Panc1 (cell line): ENCODE results near the gene ZC3H8.

Experiments
- POLR2AphosphoS5 ChIP-seq: IDR thresholded peaks from 2 replicates; pipeline ENCODE4 v1.6.1; 2012; ENCODE audit warnings: mild to moderate bottlenecking, low read depth, low read length, moderate library complexity
- SIN3A ChIP-seq: IDR thresholded peaks from 2 replicates; pipeline ENCODE4 v1.6.1; 2012; ENCODE audit warnings: low read depth, mild to moderate bottlenecking, low read length, moderate library complexity, borderline replicate concordance; ENCODE audit not compliant: insufficient read depth
- TF ChIP-seq, protein P1 (sequence below): fragments of 450-650 bp; IDR thresholded peaks from 2 replicates; pipeline ENCODE4 v1.5.1; 2017; ENCODE audit warnings: mild to moderate bottlenecking
- TF ChIP-seq, protein P2 (sequence below), 2 experiments: IDR thresholded peaks; 2 replicates each; pipeline ENCODE4 v1.6.1; 2011 to 2012; ENCODE audit warnings: low read depth in 2 of 2, control low read depth in 1 of 2, low read length in 1 of 2, mild to moderate bottlenecking in 1 of 2, moderate library complexity in 1 of 2; ENCODE audit not compliant: insufficient read depth in 1 of 2

GRCh38 chr2:112276954-112277353 is 22.1 kb upstream of the ZC3H8 start:
- TF ChIP-seq POLR2AphosphoS5, result no peak
- TF ChIP-seq, protein P1, sequence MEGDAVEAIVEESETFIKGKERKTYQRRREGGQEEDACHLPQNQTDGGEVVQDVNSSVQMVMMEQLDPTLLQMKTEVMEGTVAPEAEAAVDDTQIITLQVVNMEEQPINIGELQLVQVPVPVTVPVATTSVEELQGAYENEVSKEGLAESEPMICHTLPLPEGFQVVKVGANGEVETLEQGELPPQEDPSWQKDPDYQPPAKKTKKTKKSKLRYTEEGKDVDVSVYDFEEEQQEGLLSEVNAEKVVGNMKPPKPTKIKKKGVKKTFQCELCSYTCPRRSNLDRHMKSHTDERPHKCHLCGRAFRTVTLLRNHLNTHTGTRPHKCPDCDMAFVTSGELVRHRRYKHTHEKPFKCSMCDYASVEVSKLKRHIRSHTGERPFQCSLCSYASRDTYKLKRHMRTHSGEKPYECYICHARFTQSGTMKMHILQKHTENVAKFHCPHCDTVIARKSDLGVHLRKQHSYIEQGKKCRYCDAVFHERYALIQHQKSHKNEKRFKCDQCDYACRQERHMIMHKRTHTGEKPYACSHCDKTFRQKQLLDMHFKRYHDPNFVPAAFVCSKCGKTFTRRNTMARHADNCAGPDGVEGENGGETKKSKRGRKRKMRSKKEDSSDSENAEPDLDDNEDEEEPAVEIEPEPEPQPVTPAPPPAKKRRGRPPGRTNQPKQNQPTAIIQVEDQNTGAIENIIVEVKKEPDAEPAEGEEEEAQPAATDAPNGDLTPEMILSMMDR, result no peak
- TF ChIP-seq SIN3A, result no peak
- TF ChIP-seq, protein P2, sequence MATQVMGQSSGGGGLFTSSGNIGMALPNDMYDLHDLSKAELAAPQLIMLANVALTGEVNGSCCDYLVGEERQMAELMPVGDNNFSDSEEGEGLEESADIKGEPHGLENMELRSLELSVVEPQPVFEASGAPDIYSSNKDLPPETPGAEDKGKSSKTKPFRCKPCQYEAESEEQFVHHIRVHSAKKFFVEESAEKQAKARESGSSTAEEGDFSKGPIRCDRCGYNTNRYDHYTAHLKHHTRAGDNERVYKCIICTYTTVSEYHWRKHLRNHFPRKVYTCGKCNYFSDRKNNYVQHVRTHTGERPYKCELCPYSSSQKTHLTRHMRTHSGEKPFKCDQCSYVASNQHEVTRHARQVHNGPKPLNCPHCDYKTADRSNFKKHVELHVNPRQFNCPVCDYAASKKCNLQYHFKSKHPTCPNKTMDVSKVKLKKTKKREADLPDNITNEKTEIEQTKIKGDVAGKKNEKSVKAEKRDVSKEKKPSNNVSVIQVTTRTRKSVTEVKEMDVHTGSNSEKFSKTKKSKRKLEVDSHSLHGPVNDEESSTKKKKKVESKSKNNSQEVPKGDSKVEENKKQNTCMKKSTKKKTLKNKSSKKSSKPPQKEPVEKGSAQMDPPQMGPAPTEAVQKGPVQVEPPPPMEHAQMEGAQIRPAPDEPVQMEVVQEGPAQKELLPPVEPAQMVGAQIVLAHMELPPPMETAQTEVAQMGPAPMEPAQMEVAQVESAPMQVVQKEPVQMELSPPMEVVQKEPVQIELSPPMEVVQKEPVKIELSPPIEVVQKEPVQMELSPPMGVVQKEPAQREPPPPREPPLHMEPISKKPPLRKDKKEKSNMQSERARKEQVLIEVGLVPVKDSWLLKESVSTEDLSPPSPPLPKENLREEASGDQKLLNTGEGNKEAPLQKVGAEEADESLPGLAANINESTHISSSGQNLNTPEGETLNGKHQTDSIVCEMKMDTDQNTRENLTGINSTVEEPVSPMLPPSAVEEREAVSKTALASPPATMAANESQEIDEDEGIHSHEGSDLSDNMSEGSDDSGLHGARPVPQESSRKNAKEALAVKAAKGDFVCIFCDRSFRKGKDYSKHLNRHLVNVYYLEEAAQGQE (IDR thresholded peaks at IDR 0.05; ENCODE audit: insufficient read depth in 1 of 2, low read depth in 2 of 2, low read length in 1 of 2), result no peak
